Ovary (tissue), 3 donors: ENCODE data around the gene ANO8.

Source experiments
- CTCF ChIP-seq, 3 donors: fragments of 450-650 bp in 2 of 3; fragments of 200-600 bp in 1 of 3; IDR thresholded peaks; one replicate each; pipeline versions ENCODE4 v1.5.1 to v1.8.0; 2016 to 2022; ENCODE audit warnings: antibody characterized with exemption in 3 of 3, mild to moderate bottlenecking in 1 of 3
- EP300 ChIP-seq: sonication (generic); formaldehyde crosslinking; IDR thresholded peaks from one replicate; pipeline ENCODE4 v1.6.1; 2017; ENCODE audit warnings: antibody characterized with exemption
- POLR2A ChIP-seq: fragments of 450-650 bp; IDR thresholded peaks from one replicate; pipeline ENCODE4 v1.6.1; 2017; ENCODE audit warnings: antibody characterized with exemption, mild to moderate bottlenecking, moderate library complexity
- donor health status: DM: no; HTN: no; CAD: no.

- TF ChIP-seq POLR2A (no peak), CTCF (IDR thresholded peaks at IDR 0.05) (no peak), EP300 (no peak)
These were observed 37.7 kb downstream of the ANO8 start for GRCh38 chr19:17296976-17297375.
